Suprapubic skin (tissue), 4 donors: Measurements from ENCODE around the gene PLXNA4. TPM values are rescaled to one million over a fixed set of nuclear protein-coding genes. Genes with fewer than 3 reads are reported as not detected.

Source experiments
- DNase-seq, 2 donors: peaks; one replicate each; pipeline ENCODE4 v3.0.0-alpha.2; 2019; ENCODE audit warnings: low spot score in 2 of 2
- H3K27ac ChIP-seq: fragments of 200-600 bp; sonication (generic); one replicate; pipeline ENCODE4 v1.5.1; 2019
- H3K27me3 ChIP-seq: fragments of 200-600 bp; sonication (generic); one replicate; pipeline ENCODE4 v1.5.1; 2019
- H3K36me3 ChIP-seq: fragments of 200-600 bp; sonication (generic); one replicate; pipeline ENCODE4 v1.5.1; 2019
- H3K4me1 ChIP-seq: fragments of 200-600 bp; sonication (generic); one replicate; pipeline ENCODE4 v1.5.1; 2019
- H3K4me3 ChIP-seq: fragments of 200-600 bp; sonication (generic); one replicate; pipeline ENCODE4 v1.5.1; 2019; ENCODE audit warnings: mild to moderate bottlenecking
- H3K9me3 ChIP-seq: fragments of 200-600 bp; sonication (generic); one replicate; pipeline ENCODE4 v1.5.1; 2019
- CTCF ChIP-seq, 2 donors: fragments of 200-600 bp in 1 of 2; fragments of 450-650 bp in 1 of 2; sonication (generic) in 1 of 2; IDR thresholded peaks; one replicate each; pipeline ENCODE4 v1.5.1; 2016 to 2019; ENCODE audit warnings: antibody characterized with exemption in 2 of 2, mild to moderate bottlenecking in 1 of 2, moderate library complexity in 1 of 2
- EP300 ChIP-seq: sonication (generic); formaldehyde crosslinking; IDR thresholded peaks from one replicate; pipeline ENCODE4 v1.6.1; 2017; ENCODE audit warnings: antibody characterized with exemption
- POLR2A ChIP-seq, 2 donors: fragments of 450-650 bp; IDR thresholded peaks; one replicate each; pipeline ENCODE4 v1.6.1; 2017; ENCODE audit warnings: antibody characterized with exemption in 2 of 2, mild to moderate bottlenecking in 2 of 2, moderate library complexity in 2 of 2
- POLR2AphosphoS5 ChIP-seq, 3 donors: sonication (generic); formaldehyde crosslinking; IDR thresholded peaks; one replicate each; pipeline ENCODE4 v1.6.1; 2017; ENCODE audit warnings: antibody characterized with exemption in 3 of 3
- WGBS: methylation state at CpG from one replicate; pipeline ENCODE4 v1.1.5; 2018; 5-methylcytosine and 5-hydroxymethylcytosine counted together
- total RNA-seq, 4 donors: library from RNA; depleted of rRNA; stranded (reverse); fragments of >200 nt; gene quantifications; one replicate each; pipeline ENCODE4 v1.1.0, GENCODE V29; 2016

PLXNA4 gene
- total RNA-seq, 4 donors from 2014 or later = 5.4 to 10.7 (median 7.1) TPM

GRCh38 chr7:132187869-132188789 is 388.1 kb downstream of the PLXNA4 start:
- Histone ChIP-seq H3K4me1 (no peaks in the 10 kb centered on the region), H3K27ac (no peak overlapping the region), H3K4me3 (no peak overlapping the region), H3K27me3 (no peaks in the 10 kb centered on the region), H3K9me3 (peaks cover 5% of the 10 kb centered on the region), H3K36me3 (no peaks in the 10 kb centered on the region)
- WGBS = 54% methylated on average over 4 of the region's 4 CpGs
- no peak for DNase-seq
- TF ChIP-seq POLR2AphosphoS5 (IDR thresholded peaks at IDR 0.05) = no peak
- TF ChIP-seq EP300 = no peak
- no peak for TF ChIP-seq POLR2A (IDR thresholded peaks at IDR 0.05)
- TF ChIP-seq CTCF (IDR thresholded peaks at IDR 0.05) = no peak

DNA sequence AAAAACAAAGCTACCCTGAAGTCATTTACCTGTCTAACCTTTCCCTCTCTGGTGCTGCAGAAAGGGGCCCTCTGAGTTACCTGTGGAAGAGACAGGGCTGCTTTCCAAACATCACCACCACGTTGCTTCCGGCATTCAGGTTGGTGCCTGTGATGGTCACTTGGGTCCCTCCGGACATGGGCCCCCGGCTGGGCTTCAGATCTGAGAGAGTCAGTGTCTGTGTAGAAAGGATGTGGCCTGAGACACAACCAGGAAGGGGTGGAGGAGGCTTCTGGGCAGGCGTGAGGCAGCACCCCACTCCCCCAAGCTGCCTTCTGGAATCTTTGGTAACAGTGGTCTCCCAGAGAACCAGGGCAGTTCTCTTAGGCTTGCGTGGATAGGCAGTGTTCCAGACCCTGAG is 388.9 kb downstream of the PLXNA4 start:
- H3K4me1 ChIP-seq = no peaks in the 10 kb centered on the region
- H3K9me3 ChIP-seq = peaks cover 5% of the 10 kb centered on the region
- no peaks in the 10 kb centered on the region for H3K27me3 ChIP-seq
- H3K4me3 ChIP-seq = no peak overlapping the region
- no peak for DNase-seq
- WGBS = 98% methylated on average over 6 of the region's 6 CpGs
- TF ChIP-seq EP300 (no peak), POLR2A (IDR thresholded peaks at IDR 0.05) (no peak), CTCF (IDR thresholded peaks at IDR 0.05) (no peak), POLR2AphosphoS5 (IDR thresholded peaks at IDR 0.05) (no peak)
- H3K36me3 ChIP-seq = no peaks in the 10 kb centered on the region
- no peak overlapping the region for H3K27ac ChIP-seq

DNA sequence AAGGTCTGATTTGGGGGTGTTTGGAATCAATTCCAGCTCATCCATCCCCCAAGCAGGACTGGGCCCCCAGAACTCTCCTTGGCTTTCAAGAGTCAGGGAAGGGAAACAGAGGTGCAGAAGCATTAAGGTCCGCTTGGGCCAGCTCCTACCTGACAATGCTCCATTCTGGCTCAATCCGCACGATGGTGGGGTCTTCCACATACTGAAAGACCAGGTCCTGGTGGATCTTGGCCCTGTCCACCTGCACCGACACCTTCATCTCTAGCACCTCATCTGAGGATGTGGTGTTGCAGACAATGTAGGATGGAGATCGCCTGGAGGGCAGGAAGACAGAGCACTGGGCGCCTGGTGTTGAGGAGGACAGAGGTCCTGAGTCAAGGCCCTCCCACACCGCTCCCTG is 391.1 kb downstream of the PLXNA4 start:
- H3K27me3 ChIP-seq = no peaks in the 10 kb centered on the region
- H3K4me3 ChIP-seq = no peak overlapping the region
- no peak for DNase-seq
- WGBS = 98% methylated on average over 7 of the region's 7 CpGs
- H3K36me3 ChIP-seq = no peaks in the 10 kb centered on the region
- TF ChIP-seq POLR2A (IDR thresholded peaks at IDR 0.05) = no peak
- TF ChIP-seq POLR2AphosphoS5 (IDR thresholded peaks at IDR 0.05) = no peak
- TF ChIP-seq CTCF (IDR thresholded peaks at IDR 0.05) = no peak
- TF ChIP-seq EP300 = no peak
- no peak overlapping the region for H3K27ac ChIP-seq
- peaks cover 5% of the 10 kb centered on the region for H3K9me3 ChIP-seq
- no peaks in the 10 kb centered on the region for H3K4me1 ChIP-seq

DNA sequence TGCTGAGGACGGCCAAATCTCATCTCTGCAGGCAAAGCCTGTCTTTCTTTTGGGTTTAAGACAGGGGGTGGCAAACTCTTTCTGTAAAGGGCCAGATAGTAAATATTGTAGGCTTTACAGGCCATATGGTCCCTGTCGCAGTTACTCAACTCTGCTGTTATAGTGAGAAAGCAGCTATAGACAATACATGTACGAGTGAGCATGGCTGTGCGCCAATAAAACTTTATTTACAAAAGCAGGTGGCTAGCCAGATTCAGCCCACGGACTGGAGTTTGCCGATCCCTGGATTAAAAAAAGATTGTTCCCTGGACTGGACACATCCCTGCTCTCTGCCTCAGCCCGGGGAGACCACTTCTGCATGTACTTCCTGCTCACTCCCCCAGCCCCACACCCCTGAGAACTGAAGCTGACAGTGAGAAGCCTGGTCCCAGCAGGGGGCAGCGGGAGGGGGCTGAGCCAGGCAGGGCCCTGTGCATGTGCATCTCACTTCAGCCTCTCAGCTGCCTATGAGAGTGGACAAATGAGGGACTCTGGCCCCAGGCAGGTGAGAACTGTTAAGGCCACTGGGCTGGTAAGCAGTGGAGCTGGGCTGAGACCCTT is 392.4 kb downstream of the PLXNA4 start:
- no peak overlapping the region for H3K27ac ChIP-seq
- H3K9me3 ChIP-seq = peaks cover 5% of the 10 kb centered on the region
- 71% methylated on average over 7 of the region's 8 CpGs for WGBS
- TF ChIP-seq POLR2AphosphoS5 (IDR thresholded peaks at IDR 0.05) (no peak), POLR2A (IDR thresholded peaks at IDR 0.05) (no peak), EP300 (no peak), CTCF (IDR thresholded peaks at IDR 0.05) (no peak)
- no peaks in the 10 kb centered on the region for H3K36me3 ChIP-seq
- H3K27me3 ChIP-seq = no peaks in the 10 kb centered on the region
- no peak overlapping the region for H3K4me3 ChIP-seq
- no peaks in the 10 kb centered on the region for H3K4me1 ChIP-seq
- no peak for DNase-seq

DNA sequence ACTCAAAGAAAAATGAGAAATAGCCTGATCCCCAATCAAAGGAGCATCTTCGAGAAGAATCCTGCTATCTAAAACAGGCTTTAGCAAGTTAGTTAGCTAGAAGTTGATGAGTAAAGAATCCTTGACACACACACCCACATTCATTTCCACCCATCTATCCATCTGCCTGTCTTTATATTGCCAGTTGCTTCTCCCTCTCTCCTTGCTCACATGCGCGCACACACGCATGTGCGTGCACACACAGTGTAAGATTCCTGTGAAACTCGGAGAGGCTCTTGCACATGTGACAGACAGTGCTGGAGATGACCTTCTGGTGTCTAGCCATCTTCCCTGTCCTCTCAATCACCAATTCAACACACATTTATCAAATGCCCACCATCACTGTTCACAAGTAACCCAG is 393.3 kb downstream of the PLXNA4 start:
- no peaks in the 10 kb centered on the region for H3K36me3 ChIP-seq
- no peaks in the 10 kb centered on the region for H3K27me3 ChIP-seq
- no peak overlapping the region for H3K27ac ChIP-seq
- no peaks in the 10 kb centered on the region for H3K4me1 ChIP-seq
- 93% methylated on average over 6 of the region's 6 CpGs for WGBS
- DNase-seq = no peak
- no peak for TF ChIP-seq EP300
- TF ChIP-seq CTCF (IDR thresholded peaks at IDR 0.05) = no peak
- TF ChIP-seq POLR2AphosphoS5 (IDR thresholded peaks at IDR 0.05) = no peak
- TF ChIP-seq POLR2A (IDR thresholded peaks at IDR 0.05) = no peak
- no peak overlapping the region for H3K4me3 ChIP-seq
- peaks cover 5% of the 10 kb centered on the region for H3K9me3 ChIP-seq
